ENCODE measurements around the gene FCGR3B.
"Not testable (repeated sequence)": the region's sequence is repeated elsewhere in the genome, so short reads cannot be mapped to it uniquely, and the experiment has no call there.

Gene FCGR3B

DNA sequence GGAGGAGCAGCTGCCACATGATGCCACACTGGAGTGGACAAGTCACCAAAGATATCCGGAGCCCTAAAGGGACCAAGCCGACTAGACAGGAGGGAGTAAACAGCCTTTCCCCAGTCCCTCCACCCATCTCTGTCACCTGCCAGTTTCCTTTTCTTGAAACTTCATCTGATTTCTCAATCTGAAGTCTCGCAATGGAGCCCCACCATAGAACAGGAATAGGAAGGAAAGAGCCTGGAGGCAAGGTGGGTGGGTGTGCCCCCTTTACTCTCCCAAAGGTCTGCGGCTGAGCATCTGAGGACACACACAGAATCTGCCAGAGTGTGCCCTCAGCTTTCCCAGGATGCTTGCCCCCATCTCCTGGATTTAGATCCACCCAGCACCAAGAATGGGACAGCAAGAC, at the start of gene FCGR3B:
Gene FCGR3B (minus strand): TSS at position 101 of the 400 bp plus-strand sequence. CDS start 82 bp downstream, at position 19.
- DNase-seq (ENCODE audit: low read depth), result no peak

DNA sequence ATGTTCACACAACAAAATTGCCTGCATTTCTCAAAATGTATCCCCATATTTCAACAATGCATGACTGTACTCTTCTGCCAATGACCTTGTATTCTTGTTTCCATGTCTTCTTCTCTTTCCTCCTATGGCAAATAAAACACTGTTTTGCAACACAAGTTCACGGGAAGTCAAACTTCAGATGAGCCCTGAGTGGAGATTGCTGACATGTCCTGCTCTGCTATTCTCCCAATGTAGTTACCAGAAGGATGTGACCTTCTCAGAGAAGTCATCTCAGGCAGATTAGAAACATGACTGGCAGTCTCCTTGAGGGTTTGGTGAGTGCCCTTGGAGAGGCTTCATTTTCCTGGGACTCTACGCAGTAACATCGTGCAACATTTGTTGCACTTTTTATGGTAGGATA, 47.5 kb upstream of the FCGR3B start:
- no peak for DNase-seq (ENCODE audit: low read depth)

- DNase-seq (ENCODE audit: low read depth), result no peak
Observed at GRCh38 chr1:161676958-161677689, 46.1 kb upstream of the FCGR3B start.

GRCh38 chr1:161676441-161676840, 45.5 kb upstream of the FCGR3B start:
- no peak for DNase-seq (ENCODE audit: low read depth)

DNA sequence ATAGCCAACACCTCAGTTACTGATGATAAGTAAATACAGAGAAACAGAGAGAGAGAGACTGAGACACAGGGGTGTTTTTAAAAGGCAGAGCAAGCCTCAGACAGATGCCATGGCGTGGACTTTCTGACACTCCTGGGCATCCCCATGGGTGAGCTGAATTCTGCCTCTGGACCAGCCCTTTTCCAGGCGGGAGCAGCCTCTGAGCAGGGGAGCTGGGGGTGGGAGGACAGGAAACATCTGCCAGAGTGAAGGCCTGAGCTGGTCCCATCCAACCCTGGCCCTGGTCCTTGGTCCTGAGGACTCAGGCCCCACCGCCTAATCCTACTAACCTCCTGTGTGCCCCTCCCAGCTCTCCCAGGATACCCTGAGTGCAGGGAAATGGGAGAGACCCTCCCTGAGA, 43.9 kb upstream of the FCGR3B start:
- DNase-seq (ENCODE audit: low read depth), result not testable (repeated sequence)

- DNase-seq (ENCODE audit: low read depth), result not testable (repeated sequence)
Observed at GRCh38 chr1:161674447-161674846, 43.5 kb upstream of the FCGR3B start.

DNA sequence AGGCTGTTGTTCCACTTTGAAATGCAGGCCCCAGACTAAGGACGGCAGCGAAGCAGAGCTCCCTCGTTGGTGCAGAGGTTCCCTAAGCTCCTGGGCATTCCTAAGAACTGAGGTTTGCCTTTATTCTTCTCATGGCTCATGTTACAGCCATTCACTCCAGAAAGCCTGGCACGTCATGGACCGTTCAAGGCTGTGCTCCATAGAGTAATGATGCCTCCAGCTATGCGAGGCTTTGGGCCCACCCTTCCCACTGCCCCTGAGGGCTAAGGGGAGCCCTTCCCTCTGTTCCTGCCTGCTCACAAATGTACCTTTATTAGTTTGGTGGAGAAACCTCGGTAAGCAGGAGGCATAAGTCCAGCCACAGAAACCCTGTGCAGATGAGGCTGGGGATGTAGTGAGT, 42.5 kb upstream of the FCGR3B start:
- not testable (repeated sequence) for DNase-seq (ENCODE audit: low read depth)

DNA sequence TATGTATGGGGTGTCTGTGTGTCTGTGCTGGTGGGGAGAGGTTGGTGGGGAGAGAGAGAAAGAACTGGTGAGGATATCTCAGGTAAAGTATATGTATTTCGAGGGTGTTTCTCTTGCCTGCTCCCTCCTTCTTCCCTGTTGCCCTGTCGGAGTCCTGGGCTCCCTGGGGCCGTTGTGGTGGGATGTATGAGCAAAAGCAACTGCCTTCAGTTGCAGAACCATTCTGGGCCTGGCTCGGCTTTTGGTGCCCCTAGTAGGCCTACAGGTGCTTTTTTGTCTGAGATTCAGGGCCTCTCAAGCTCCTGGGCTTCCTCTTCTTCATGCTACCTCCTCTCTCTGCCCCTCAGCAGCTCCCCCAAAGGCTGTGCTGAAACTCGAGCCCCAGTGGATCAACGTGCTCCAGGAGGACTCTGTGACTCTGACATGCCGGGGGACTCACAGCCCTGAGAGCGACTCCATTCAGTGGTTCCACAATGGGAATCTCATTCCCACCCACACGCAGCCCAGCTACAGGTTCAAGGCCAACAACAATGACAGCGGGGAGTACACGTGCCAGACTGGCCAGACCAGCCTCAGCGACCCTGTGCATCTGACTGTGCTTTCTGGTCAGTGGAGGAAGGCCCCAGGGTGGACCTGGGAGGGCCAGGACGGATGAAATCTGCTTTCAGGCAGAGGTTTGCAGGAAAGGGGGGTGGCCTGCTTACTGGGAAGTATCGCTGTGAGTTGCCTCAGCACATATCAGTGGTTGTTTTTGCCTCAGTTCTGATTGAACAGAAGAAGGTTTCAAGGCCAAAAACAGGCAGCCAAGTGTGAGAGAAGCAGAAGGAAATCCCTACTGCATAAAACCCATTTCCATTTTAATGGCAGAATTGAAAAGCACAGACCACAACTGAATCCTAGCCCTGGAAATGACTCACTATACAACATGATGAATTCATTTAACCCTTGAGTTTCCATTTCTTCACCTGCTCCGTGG, 40.4 kb upstream of the FCGR3B start:
- not testable (repeated sequence) for DNase-seq (ENCODE audit: low read depth)

DNA sequence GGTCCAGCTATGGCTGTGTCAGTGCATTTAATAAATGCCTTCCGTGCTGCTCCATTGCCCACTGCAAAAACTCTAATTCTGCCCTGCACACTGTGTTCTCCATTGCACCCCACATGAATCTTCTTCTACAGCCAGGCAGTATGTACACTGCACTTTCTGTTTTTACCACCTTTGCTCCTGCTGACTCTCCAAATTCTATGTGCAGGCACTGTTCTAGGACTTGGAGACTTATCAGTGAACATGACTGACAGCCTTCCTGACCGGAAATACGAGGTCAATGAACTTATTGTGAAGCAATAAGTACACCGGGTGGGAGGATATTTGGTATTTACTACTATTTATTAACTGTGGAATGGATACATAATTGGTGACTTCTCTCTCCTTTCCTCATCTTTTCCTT, 33.7 kb upstream of the FCGR3B start:
- not testable (repeated sequence) for DNase-seq (ENCODE audit: low read depth)

- not testable (repeated sequence) for DNase-seq (ENCODE audit: low read depth)
Observed at GRCh38 chr1:161663569-161663968, 32.6 kb upstream of the FCGR3B start.

GRCh38 chr1:161662684-161663339, 31.8 kb upstream of the FCGR3B start, which contains the start of gene FCGR2B:
Gene FCGR2B (plus strand): TSS chr1:161663143. CDS start chr1:161663242, 99 bp downstream.
- not testable (repeated sequence) for DNase-seq (ENCODE audit: low read depth)

DNA sequence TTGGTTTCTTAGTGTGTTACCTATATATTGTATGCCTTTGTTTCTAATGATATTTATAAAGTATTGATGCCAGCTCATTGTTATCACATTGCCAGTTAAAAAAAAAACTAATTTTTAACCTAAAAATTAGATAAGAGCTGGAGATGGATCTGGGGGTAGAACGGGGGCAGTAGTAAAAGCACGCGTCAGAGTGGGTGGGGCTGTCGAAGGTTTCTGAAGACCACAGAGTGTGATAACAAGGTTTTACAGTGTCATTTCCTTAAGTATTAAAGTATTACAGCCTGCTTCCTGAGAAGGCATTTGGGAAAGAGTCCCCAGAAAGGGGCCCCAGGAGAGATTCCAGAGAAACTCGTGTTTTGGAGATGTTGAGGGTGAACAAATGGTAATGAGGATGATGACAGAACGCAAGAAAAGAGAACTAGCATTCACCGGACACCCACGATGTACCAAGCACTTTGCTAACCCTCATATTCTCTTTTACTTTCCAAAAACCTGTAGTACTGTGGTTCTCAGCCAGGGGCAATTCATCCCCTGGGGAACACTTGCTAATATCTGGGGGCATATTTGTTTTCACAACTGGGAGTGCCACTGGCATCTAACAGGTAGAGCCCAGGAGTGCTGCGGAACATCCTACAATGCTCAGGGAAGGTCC, 30.8 kb upstream of the FCGR3B start:
- DNase-seq (ENCODE audit: low read depth), result not testable (repeated sequence)

- DNase-seq (ENCODE audit: low read depth), result not testable (repeated sequence)
Observed at GRCh38 chr1:161658524-161658923, 27.5 kb upstream of the FCGR3B start.

DNA sequence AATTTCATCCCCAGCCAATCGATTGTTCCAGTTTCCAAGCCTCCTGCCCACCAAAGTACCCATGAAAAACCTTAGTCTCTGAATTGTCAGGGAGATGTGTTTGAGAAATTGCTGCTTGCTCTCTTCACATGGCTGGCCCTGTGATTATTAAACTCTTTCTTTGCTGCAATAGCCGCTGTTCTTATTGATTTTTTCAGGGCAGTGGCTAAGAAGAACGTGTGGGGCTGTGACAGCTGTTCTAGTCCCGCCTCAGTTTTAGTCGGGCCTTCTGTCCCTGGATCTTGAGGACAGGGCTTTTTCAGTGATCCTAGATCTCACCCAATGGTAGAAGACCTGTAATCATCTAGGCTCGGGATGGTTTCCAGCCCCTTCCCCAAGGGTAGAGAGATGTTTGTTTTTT, 23.0 kb upstream of the FCGR3B start:
- DNase-seq (ENCODE audit: low read depth), result not testable (repeated sequence)

DNA sequence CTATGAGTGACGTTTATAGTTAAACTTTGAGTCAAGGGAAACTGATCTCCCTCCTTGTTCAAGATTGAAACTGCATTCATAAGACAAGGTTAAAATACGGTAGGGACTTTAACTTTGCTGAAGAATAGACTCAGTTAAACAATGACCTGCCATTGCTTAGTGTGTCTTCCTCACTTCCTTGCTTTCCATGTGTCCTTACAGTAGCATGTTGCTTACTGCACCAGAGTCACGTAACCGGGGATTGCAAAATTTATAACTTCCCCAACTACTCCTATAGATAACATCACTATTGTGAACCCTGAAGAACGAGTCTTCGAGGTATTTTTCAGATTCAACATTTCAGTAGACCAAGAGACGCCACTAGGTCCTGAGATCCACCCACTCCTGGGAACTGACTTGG, 22.6 kb upstream of the FCGR3B start:
- not testable (repeated sequence) for DNase-seq (ENCODE audit: low read depth)

GRCh38 chr1:161647507-161648360, 16.8 kb upstream of the FCGR3B start:
- DNase-seq (ENCODE audit: low read depth), result not testable (repeated sequence)

DNA sequence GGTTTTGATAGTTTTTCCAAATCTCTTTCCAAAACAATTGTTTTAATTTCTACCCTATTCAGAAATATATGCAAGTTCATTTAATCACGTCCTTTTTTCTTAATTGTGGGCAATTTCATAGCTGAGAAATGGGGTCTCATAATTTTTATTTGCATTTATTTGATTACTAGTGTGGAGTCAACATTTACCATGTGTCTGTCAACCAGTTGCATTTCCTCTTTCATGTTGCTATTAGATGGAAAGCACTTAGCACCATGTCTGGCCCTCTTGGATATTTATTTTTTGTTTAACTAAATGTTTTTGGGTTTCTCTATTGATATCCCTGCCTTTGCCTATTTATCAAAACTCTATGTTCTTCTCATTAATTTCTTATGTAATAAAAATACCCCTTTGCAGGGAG, 13.9 kb upstream of the FCGR3B start:
- DNase-seq (ENCODE audit: low read depth), result not testable (repeated sequence)

DNA sequence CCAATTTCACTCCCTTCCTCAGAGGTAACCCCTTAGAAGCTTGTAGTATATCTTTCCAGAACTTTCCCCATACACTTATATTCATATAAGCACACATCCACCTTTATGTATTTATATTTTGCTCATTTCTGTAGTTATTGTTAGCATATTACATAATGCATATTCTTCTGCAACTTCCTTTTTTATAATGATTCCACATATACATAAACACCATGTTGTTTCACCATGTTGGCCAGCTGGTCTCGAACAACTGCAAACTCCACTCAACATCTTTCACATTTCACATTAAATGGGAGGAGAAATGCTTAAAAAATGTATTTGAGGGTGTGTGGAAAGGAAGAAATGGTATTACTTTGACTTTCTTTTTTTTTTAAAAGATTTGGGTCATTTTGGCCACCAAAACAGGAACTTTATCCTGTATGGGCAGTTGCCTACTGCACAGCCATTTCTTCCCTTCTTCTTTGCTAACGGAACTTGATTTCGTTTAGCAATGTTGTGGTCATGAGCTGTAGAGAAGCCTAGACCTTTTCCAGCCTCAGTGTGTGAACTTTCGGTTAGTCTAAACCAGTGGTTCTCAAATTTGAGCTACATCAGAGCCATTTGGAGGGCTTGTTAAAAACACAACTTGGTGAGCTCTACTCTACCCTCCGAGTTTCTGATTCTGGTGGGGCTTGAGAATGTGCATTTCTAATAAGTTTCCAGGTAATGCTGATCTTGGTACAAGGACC, 12.7 kb upstream of the FCGR3B start:
- DNase-seq (ENCODE audit: low read depth), result not testable (repeated sequence)

- DNase-seq (ENCODE audit: low read depth), result not testable (repeated sequence)
Observed at GRCh38 chr1:161642697-161643096, 11.7 kb upstream of the FCGR3B start.

DNA sequence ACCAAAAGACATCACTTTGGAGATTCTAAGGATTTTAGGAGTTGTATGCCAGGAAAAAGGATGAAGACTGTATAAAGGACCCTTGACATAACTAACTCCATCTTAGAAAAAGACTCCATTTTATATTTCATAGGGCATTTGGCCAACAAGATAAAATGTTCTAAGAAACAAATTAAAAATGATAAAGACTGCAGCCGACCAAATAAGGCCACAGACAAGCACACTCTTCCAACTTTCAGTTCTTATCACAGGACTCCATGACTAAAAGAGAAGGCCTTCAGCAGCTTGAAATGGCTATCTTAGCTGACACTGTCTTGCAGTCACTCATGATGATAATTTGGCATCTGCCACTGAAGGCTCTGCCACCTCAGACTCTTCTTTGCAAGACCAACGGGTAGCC, 8.2 kb upstream of the FCGR3B start:
- not testable (repeated sequence) for DNase-seq (ENCODE audit: low read depth)
